HEK293 (cell line): ENCODE results near the gene CD68.

Experiments used
- KLF16 ChIP-seq: fragments of 450-650 bp; formaldehyde crosslinking; IDR thresholded peaks from 2 replicates; pipeline ENCODE4 v1.5.1; 2017; ENCODE audit warnings: missing biosample characterization, missing genetic modification characterization
- MEIS1 ChIP-seq: sonication (generic); formaldehyde crosslinking; IDR thresholded peaks from 2 replicates; pipeline ENCODE4 v1.8.1; 2022; ENCODE audit warnings: missing genetic modification reagents, mild to moderate bottlenecking, borderline replicate concordance
- RBAK ChIP-seq: fragments of 450-650 bp; formaldehyde crosslinking; IDR thresholded peaks from 2 replicates; pipeline ENCODE4 v1.5.1; 2016; ENCODE audit warnings: missing biosample characterization, missing genetic modification characterization
- SETDB1 ChIP-seq: IDR thresholded peaks from one replicate; pipeline ENCODE4 v1.6.1; 2017; ENCODE audit warnings: mild to moderate bottlenecking, low read length, moderate library complexity, mixed read lengths; ENCODE audit not compliant: insufficient read length
- ZNF23 ChIP-seq: fragments of 450-650 bp; formaldehyde crosslinking; IDR thresholded peaks from 2 replicates; pipeline ENCODE4 v1.5.1; 2016; ENCODE audit warnings: missing biosample characterization, missing genetic modification characterization, borderline replicate concordance
- ZNF621 ChIP-seq: fragments of 450-650 bp; formaldehyde crosslinking; IDR thresholded peaks from 2 replicates; pipeline ENCODE4 v1.5.1; 2017; ENCODE audit warnings: missing biosample characterization, missing genetic modification characterization
- ZNF624 ChIP-seq: fragments of 450-650 bp; formaldehyde crosslinking; IDR thresholded peaks from 2 replicates; pipeline ENCODE4 v1.5.1; 2017; ENCODE audit warnings: missing biosample characterization, missing genetic modification characterization
- ZNF677 ChIP-seq: fragments of 450-650 bp; IDR thresholded peaks from 2 replicates; pipeline ENCODE4 v1.5.0; 2018; ENCODE audit warnings: missing biosample characterization, mild to moderate bottlenecking, missing genetic modification characterization, moderate library complexity
- ZNF747 ChIP-seq: fragments of 450-650 bp; formaldehyde crosslinking; IDR thresholded peaks from 2 replicates; pipeline ENCODE4 v1.5.1; 2016; ENCODE audit warnings: missing biosample characterization, missing genetic modification characterization
- ZSCAN23 ChIP-seq: fragments of 450-650 bp; formaldehyde crosslinking; IDR thresholded peaks from 2 replicates; pipeline ENCODE4 v1.5.1; 2016; ENCODE audit warnings: missing biosample characterization, missing genetic modification characterization
- TF ChIP-seq, protein P1 (sequence below): fragments of 450-650 bp; formaldehyde crosslinking; IDR thresholded peaks from 2 replicates; pipeline ENCODE4 v1.5.1; 2017; ENCODE audit warnings: missing biosample characterization, missing genetic modification characterization
- TF ChIP-seq, protein P2 (sequence below): fragments of 450-650 bp; formaldehyde crosslinking; IDR thresholded peaks from 2 replicates; pipeline ENCODE4 v1.5.1; 2016; ENCODE audit warnings: missing biosample characterization, missing genetic modification characterization
- TF ChIP-seq, protein P3 (sequence below): fragments of 450-650 bp; formaldehyde crosslinking; IDR thresholded peaks from 2 replicates; pipeline ENCODE4; 2016; ENCODE audit warnings: missing biosample characterization, missing genetic modification characterization
- TF ChIP-seq, protein P4 (sequence below): fragments of 450-650 bp; formaldehyde crosslinking; IDR thresholded peaks from 2 replicates; pipeline ENCODE4 v1.5.1; 2016; ENCODE audit warnings: missing biosample characterization, missing genetic modification characterization, low read depth
- TF ChIP-seq, protein P5 (sequence below): fragments of 450-650 bp; formaldehyde crosslinking; IDR thresholded peaks from 2 replicates; pipeline ENCODE4 v1.5.1; 2016; ENCODE audit warnings: missing biosample characterization, missing genetic modification characterization
- TF ChIP-seq, protein P6 (sequence below): fragments of 450-650 bp; formaldehyde crosslinking; IDR thresholded peaks from 2 replicates; pipeline ENCODE4 v1.5.1; 2016; ENCODE audit warnings: missing biosample characterization, missing genetic modification characterization
- TF ChIP-seq, protein P7 (sequence below): fragments of 450-650 bp; formaldehyde crosslinking; IDR thresholded peaks from 2 replicates; pipeline ENCODE4 v1.5.1; 2016; ENCODE audit warnings: missing biosample characterization, missing genetic modification characterization, borderline replicate concordance
- TF ChIP-seq, protein P8 (sequence below): fragments of 450-650 bp; formaldehyde crosslinking; IDR thresholded peaks from 2 replicates; pipeline ENCODE4 v1.5.0; 2017; ENCODE audit warnings: missing biosample characterization, missing genetic modification characterization, borderline replicate concordance
- TF ChIP-seq, protein P9 (sequence below): fragments of 450-650 bp; IDR thresholded peaks from 2 replicates; pipeline ENCODE4 v1.5.1; 2018; ENCODE audit warnings: missing biosample characterization, mild to moderate bottlenecking, missing genetic modification characterization

The CD68 gene

DNA sequence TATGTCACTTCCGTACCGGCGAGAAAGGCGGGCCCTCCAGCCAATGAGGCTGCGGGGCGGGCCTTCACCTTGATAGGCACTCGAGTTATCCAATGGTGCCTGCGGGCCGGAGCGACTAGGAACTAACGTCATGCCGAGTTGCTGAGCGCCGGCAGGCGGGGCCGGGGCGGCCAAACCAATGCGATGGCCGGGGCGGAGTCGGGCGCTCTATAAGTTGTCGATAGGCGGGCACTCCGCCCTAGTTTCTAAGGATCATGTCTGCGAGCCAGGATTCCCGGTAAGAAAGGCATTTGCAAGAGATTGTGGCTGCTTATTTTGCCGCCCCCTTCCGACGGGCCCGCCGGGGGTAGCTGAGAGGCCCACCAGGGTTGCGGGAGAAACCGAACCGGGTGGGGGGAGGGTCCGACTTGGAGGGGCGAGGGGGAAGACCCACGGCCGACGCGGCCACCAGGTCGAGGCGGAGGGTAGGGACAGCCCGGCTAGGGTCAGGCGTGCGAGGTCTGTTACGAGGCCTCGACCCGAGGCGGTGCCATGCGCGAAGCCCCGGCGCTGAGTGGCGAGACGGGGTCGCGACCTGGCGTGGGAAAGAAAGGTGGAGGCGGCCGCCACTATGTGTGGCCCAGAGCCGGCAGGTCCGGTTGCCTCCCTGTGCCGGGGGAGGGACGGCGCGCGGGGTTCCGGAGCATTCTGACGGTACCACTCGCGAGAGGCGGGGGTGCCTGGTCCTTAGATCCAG, 6.7 kb upstream of the CD68 start (continued):
- no peak for TF ChIP-seq ZNF677 (tag by site-specific recombination)
- TF ChIP-seq SETDB1: no peak
- no peak for TF ChIP-seq ZNF621 (tag by site-specific recombination)
- peak; percentile 38; the same call in 1 of the 2 replicates for TF ChIP-seq MEIS1 (CRISPR knock-in tag)
- TF ChIP-seq, protein P1, sequence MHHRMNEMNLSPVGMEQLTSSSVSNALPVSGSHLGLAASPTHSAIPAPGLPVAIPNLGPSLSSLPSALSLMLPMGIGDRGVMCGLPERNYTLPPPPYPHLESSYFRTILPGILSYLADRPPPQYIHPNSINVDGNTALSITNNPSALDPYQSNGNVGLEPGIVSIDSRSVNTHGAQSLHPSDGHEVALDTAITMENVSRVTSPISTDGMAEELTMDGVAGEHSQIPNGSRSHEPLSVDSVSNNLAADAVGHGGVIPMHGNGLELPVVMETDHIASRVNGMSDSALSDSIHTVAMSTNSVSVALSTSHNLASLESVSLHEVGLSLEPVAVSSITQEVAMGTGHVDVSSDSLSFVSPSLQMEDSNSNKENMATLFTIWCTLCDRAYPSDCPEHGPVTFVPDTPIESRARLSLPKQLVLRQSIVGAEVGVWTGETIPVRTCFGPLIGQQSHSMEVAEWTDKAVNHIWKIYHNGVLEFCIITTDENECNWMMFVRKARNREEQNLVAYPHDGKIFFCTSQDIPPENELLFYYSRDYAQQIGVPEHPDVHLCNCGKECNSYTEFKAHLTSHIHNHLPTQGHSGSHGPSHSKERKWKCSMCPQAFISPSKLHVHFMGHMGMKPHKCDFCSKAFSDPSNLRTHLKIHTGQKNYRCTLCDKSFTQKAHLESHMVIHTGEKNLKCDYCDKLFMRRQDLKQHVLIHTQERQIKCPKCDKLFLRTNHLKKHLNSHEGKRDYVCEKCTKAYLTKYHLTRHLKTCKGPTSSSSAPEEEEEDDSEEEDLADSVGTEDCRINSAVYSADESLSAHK: no peak
- TF ChIP-seq KLF16: peak; percentile 61; the same call in 1 of the 2 replicates
- TF ChIP-seq ZSCAN23 (tag by site-specific recombination): no peak
- TF ChIP-seq ZNF23: no peak
- TF ChIP-seq ZNF747 (tag by site-specific recombination): peak; percentile 70
- TF ChIP-seq, protein P2, sequence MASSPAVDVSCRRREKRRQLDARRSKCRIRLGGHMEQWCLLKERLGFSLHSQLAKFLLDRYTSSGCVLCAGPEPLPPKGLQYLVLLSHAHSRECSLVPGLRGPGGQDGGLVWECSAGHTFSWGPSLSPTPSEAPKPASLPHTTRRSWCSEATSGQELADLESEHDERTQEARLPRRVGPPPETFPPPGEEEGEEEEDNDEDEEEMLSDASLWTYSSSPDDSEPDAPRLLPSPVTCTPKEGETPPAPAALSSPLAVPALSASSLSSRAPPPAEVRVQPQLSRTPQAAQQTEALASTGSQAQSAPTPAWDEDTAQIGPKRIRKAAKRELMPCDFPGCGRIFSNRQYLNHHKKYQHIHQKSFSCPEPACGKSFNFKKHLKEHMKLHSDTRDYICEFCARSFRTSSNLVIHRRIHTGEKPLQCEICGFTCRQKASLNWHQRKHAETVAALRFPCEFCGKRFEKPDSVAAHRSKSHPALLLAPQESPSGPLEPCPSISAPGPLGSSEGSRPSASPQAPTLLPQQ (tag by site-specific recombination): no peak
- TF ChIP-seq, protein P3, sequence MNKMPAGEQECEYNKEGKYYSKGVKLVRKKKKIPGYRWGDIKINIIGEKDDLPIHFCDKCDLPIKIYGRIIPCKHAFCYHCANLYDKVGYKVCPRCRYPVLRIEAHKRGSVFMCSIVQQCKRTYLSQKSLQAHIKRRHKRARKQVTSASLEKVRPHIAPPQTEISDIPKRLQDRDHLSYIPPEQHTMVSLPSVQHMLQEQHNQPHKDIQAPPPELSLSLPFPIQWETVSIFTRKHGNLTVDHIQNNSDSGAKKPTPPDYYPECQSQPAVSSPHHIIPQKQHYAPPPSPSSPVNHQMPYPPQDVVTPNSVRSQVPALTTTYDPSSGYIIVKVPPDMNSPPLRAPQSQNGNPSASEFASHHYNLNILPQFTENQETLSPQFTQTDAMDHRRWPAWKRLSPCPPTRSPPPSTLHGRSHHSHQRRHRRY: no peak; the same call in 1 of the 2 replicates
- TF ChIP-seq, protein P4, sequence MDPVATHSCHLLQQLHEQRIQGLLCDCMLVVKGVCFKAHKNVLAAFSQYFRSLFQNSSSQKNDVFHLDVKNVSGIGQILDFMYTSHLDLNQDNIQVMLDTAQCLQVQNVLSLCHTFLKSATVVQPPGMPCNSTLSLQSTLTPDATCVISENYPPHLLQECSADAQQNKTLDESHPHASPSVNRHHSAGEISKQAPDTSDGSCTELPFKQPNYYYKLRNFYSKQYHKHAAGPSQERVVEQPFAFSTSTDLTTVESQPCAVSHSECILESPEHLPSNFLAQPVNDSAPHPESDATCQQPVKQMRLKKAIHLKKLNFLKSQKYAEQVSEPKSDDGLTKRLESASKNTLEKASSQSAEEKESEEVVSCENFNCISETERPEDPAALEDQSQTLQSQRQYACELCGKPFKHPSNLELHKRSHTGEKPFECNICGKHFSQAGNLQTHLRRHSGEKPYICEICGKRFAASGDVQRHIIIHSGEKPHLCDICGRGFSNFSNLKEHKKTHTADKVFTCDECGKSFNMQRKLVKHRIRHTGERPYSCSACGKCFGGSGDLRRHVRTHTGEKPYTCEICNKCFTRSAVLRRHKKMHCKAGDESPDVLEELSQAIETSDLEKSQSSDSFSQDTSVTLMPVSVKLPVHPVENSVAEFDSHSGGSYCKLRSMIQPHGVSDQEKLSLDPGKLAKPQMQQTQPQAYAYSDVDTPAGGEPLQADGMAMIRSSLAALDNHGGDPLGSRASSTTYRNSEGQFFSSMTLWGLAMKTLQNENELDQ (tag by site-specific recombination): no peak
- TF ChIP-seq RBAK (tag by site-specific recombination): no peak
- TF ChIP-seq, protein P5, sequence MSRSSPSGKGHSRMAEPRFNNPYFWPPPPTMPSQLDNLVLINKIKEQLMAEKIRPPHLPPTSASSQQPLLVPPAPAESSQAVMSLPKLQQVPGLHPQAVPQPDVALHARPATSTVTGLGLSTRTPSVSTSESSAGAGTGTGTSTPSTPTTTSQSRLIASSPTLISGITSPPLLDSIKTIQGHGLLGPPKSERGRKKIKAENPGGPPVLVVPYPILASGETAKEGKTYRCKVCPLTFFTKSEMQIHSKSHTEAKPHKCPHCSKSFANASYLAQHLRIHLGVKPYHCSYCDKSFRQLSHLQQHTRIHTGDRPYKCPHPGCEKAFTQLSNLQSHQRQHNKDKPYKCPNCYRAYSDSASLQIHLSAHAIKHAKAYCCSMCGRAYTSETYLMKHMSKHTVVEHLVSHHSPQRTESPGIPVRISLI (tag by site-specific recombination): no peak
- TF ChIP-seq, protein P6, sequence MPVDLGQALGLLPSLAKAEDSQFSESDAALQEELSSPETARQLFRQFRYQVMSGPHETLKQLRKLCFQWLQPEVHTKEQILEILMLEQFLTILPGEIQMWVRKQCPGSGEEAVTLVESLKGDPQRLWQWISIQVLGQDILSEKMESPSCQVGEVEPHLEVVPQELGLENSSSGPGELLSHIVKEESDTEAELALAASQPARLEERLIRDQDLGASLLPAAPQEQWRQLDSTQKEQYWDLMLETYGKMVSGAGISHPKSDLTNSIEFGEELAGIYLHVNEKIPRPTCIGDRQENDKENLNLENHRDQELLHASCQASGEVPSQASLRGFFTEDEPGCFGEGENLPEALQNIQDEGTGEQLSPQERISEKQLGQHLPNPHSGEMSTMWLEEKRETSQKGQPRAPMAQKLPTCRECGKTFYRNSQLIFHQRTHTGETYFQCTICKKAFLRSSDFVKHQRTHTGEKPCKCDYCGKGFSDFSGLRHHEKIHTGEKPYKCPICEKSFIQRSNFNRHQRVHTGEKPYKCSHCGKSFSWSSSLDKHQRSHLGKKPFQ: no peak
- TF ChIP-seq, protein P7, sequence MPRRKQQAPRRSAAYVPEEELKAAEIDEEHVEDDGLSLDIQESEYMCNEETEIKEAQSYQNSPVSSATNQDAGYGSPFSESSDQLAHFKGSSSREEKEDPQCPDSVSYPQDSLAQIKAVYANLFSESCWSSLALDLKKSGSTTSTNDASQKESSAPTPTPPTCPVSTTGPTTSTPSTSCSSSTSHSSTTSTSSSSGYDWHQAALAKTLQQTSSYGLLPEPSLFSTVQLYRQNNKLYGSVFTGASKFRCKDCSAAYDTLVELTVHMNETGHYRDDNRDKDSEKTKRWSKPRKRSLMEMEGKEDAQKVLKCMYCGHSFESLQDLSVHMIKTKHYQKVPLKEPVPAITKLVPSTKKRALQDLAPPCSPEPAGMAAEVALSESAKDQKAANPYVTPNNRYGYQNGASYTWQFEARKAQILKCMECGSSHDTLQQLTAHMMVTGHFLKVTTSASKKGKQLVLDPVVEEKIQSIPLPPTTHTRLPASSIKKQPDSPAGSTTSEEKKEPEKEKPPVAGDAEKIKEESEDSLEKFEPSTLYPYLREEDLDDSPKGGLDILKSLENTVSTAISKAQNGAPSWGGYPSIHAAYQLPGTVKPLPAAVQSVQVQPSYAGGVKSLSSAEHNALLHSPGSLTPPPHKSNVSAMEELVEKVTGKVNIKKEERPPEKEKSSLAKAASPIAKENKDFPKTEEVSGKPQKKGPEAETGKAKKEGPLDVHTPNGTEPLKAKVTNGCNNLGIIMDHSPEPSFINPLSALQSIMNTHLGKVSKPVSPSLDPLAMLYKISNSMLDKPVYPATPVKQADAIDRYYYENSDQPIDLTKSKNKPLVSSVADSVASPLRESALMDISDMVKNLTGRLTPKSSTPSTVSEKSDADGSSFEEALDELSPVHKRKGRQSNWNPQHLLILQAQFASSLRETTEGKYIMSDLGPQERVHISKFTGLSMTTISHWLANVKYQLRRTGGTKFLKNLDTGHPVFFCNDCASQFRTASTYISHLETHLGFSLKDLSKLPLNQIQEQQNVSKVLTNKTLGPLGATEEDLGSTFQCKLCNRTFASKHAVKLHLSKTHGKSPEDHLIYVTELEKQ (tag by site-specific recombination): peak; percentile 51; the same call in 1 of the 2 replicates
- TF ChIP-seq, protein P8, sequence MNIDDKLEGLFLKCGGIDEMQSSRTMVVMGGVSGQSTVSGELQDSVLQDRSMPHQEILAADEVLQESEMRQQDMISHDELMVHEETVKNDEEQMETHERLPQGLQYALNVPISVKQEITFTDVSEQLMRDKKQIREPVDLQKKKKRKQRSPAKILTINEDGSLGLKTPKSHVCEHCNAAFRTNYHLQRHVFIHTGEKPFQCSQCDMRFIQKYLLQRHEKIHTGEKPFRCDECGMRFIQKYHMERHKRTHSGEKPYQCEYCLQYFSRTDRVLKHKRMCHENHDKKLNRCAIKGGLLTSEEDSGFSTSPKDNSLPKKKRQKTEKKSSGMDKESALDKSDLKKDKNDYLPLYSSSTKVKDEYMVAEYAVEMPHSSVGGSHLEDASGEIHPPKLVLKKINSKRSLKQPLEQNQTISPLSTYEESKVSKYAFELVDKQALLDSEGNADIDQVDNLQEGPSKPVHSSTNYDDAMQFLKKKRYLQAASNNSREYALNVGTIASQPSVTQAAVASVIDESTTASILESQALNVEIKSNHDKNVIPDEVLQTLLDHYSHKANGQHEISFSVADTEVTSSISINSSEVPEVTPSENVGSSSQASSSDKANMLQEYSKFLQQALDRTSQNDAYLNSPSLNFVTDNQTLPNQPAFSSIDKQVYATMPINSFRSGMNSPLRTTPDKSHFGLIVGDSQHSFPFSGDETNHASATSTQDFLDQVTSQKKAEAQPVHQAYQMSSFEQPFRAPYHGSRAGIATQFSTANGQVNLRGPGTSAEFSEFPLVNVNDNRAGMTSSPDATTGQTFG: no peak
- TF ChIP-seq ZNF624 (tag by site-specific recombination): 0 out of 2 replicates have a peak, but pooled peaks have one; percentile 69
- TF ChIP-seq, protein P9, sequence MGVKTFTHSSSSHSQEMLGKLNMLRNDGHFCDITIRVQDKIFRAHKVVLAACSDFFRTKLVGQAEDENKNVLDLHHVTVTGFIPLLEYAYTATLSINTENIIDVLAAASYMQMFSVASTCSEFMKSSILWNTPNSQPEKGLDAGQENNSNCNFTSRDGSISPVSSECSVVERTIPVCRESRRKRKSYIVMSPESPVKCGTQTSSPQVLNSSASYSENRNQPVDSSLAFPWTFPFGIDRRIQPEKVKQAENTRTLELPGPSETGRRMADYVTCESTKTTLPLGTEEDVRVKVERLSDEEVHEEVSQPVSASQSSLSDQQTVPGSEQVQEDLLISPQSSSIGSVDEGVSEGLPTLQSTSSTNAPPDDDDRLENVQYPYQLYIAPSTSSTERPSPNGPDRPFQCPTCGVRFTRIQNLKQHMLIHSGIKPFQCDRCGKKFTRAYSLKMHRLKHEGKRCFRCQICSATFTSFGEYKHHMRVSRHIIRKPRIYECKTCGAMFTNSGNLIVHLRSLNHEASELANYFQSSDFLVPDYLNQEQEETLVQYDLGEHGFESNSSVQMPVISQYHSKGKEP (tag by site-specific recombination): no peak
